ENCODE measurements around the gene DAND5.

DNA sequence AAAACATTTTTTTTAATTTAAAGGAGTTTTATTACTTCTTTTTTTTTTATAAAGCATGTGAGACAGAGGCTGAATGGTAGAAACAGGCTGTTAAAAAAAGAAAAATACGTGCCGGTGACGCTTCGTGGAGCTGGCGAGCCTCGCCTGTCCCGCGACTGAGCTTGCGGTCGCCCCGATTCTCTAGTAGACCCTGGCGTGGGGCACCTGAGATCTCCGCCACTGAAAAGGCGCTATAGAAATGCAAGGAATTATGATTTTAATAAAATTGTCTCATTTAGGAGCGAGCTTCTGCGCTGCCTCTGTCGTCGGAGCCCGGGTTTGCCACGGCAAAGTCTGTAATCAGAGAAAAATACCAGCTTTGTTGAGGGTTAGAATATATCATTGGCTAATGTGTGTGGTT, 44.3 kb downstream of the DAND5 start:
- TF ChIP-seq, protein P1, sequence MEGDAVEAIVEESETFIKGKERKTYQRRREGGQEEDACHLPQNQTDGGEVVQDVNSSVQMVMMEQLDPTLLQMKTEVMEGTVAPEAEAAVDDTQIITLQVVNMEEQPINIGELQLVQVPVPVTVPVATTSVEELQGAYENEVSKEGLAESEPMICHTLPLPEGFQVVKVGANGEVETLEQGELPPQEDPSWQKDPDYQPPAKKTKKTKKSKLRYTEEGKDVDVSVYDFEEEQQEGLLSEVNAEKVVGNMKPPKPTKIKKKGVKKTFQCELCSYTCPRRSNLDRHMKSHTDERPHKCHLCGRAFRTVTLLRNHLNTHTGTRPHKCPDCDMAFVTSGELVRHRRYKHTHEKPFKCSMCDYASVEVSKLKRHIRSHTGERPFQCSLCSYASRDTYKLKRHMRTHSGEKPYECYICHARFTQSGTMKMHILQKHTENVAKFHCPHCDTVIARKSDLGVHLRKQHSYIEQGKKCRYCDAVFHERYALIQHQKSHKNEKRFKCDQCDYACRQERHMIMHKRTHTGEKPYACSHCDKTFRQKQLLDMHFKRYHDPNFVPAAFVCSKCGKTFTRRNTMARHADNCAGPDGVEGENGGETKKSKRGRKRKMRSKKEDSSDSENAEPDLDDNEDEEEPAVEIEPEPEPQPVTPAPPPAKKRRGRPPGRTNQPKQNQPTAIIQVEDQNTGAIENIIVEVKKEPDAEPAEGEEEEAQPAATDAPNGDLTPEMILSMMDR (IDR thresholded peaks at IDR 0.05), result no peak
- TF ChIP-seq POLR2AphosphoS5 (IDR thresholded peaks at IDR 0.05), result no peak
